ENCODE measurements around the gene MLEC. TPM values are rescaled to one million over a fixed set of nuclear protein-coding genes. Genes with fewer than 3 reads are reported as not detected.

Gene MLEC
- total RNA-seq, 1 donor from 2014 or later, result 144 TPM

DNA sequence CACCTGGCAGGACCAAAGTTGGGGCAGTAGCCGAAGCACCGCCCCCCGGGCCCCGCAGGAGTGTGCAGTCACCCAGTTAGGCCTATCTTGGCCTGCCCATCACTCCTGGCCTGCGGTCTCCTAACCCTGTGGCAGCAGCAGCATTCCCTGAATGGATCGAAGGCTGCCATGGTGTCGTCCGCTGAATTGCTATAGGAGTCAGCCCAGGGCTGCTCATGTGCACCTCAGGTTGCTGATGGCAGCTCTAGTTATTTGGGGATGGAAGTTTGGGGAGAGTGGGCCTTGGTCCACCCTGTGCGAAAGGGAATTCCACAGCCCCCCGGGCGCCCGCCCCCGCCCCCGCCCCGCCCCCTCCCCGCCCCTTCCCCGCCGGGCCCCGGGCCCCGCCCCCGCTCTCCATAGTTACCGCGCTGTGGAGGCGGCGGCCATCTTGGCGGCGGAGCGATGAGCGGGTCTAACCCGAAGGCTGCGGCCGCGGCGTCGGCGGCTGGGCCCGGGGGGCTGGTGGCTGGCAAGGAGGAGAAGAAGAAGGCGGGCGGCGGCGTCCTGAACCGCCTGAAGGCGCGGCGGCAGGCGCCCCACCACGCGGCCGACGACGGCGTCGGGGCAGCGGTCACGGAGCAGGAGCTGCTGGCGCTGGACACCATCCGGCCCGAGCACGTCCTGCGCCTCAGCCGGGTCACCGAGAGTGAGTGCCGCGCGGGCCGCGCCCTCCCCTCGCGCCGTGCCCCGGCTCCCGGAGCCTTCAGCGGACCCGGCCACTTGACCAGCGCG lies 23.3 kb downstream of the MLEC start, which contains the start of gene UNC119B:
Gene UNC119B (plus strand): TSS at position 428 of the 774 bp plus-strand sequence. CDS start 17 bp downstream, at position 445.
- H3K36me3 Mint-ChIP-seq (ENCODE audit: low read depth), result peaks cover 3% of the 10 kb centered on the region
- peak within 1 kb of the TSS; percentile 76 for H3K4me3 Mint-ChIP-seq (ENCODE audit: unreplicated experiment)
- TF ChIP-seq, protein P1, sequence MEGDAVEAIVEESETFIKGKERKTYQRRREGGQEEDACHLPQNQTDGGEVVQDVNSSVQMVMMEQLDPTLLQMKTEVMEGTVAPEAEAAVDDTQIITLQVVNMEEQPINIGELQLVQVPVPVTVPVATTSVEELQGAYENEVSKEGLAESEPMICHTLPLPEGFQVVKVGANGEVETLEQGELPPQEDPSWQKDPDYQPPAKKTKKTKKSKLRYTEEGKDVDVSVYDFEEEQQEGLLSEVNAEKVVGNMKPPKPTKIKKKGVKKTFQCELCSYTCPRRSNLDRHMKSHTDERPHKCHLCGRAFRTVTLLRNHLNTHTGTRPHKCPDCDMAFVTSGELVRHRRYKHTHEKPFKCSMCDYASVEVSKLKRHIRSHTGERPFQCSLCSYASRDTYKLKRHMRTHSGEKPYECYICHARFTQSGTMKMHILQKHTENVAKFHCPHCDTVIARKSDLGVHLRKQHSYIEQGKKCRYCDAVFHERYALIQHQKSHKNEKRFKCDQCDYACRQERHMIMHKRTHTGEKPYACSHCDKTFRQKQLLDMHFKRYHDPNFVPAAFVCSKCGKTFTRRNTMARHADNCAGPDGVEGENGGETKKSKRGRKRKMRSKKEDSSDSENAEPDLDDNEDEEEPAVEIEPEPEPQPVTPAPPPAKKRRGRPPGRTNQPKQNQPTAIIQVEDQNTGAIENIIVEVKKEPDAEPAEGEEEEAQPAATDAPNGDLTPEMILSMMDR (IDR thresholded peaks at IDR 0.05), result peak; percentile 27
- peaks cover 26% of the 10 kb centered on the region for H3K4me1 Mint-ChIP-seq (ENCODE audit: low read depth)
- H3K9me3 Mint-ChIP-seq (ENCODE audit: low read depth), result no peaks in the 10 kb centered on the region
- H3K27ac Mint-ChIP-seq (ENCODE audit: unreplicated experiment), result peak within 1 kb of the TSS; percentile 81
- no peaks in the 10 kb centered on the region for H3K27me3 Mint-ChIP-seq (ENCODE audit: low read depth)
- no peak for DNase-seq (ENCODE audit: low spot score)

DNA sequence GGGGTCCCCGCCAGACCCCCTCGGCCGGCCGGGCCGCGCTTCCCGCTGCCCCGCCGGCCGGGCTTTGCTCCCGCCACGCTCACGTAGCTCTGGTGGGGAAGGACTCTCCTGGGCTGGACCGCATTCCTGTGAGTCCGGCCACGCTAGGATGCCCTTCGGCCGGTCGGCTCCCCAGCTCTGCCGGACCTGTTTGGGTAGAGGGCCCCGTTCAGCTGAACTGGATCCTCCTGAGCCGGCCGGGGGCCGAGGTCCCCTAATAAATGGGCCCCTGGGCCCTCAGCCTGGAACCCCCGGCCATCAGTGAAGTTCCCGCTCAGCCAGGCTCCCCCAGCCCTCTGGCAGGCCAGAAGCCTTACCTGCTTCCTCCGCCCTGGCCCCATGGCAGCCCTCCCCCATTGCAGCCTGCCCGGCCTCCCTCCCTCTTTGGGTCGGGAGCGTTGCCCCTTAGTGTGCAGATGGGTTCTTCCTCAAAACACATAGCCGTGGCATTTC lies 23.9 kb downstream of the MLEC start:
- TF ChIP-seq, protein P1 (IDR thresholded peaks at IDR 0.05), result no peak
- no peaks in the 10 kb centered on the region for H3K27me3 Mint-ChIP-seq (ENCODE audit: low read depth)
- no peak for DNase-seq (ENCODE audit: low spot score)
- H3K36me3 Mint-ChIP-seq (ENCODE audit: low read depth), result peaks cover 3% of the 10 kb centered on the region
- H3K27ac Mint-ChIP-seq (ENCODE audit: unreplicated experiment), result peak overlapping the region; percentile 81
- no peaks in the 10 kb centered on the region for H3K9me3 Mint-ChIP-seq (ENCODE audit: low read depth)
- H3K4me1 Mint-ChIP-seq (ENCODE audit: low read depth), result peaks cover 26% of the 10 kb centered on the region
- peak overlapping the region; percentile 76 for H3K4me3 Mint-ChIP-seq (ENCODE audit: unreplicated experiment)

DNA sequence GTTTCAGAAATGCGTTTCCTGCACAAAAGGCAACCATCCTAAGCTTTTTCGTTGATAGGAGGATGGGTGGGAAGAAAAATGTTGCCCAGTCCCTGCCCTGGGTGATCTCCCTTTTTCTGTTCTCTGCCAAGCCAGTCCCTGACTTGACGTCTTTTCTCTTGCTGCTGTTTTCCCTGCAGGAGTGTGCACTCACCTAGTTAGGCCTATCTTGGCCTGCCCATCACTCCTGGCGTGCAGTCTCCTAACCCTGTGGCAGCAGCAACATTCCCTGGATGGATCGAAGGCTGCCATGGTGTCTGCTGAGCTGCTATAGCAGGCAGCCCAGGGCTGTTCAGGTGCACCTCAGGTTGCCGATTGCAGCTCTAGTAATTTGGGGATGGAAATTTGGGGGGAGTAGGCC lies 24.5 kb downstream of the MLEC start:
- TF ChIP-seq, protein P1 (IDR thresholded peaks at IDR 0.05), result no peak
- Mint-ChIP-seq H3K27ac (ENCODE audit: unreplicated experiment) (peak overlapping the region; percentile 81), H3K36me3 (ENCODE audit: low read depth) (peaks cover 5% of the 10 kb centered on the region), H3K27me3 (ENCODE audit: low read depth) (no peaks in the 10 kb centered on the region), H3K9me3 (ENCODE audit: low read depth) (no peaks in the 10 kb centered on the region), H3K4me1 (ENCODE audit: low read depth) (peaks cover 26% of the 10 kb centered on the region), H3K4me3 (ENCODE audit: unreplicated experiment) (peak overlapping the region; percentile 76)
- no peak for DNase-seq (ENCODE audit: low spot score)

DNA sequence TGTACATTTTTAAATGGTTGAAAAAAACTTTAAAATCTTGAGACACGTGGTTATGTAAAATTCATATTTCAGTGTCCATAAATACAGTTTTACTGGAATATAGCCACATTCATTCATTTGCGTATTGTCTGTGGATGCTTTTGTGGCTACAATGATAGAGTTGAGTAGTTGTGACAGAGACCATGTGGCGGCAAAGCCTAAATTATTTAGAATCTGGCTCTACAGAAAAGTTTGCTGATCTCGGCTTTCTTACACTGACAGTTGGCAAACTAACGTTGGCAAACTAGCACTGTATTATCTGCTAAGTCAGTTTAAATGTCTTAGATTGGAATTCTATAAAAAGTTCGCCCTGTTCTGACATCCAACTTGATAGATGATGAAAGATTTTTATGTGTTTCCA lies 25.7 kb downstream of the MLEC start:
- DNase-seq (ENCODE audit: low spot score), result no peak
- TF ChIP-seq, protein P1 (IDR thresholded peaks at IDR 0.05), result no peak
- Mint-ChIP-seq H3K27ac (ENCODE audit: unreplicated experiment) (no peak overlapping the region), H3K9me3 (ENCODE audit: low read depth) (no peaks in the 10 kb centered on the region), H3K27me3 (ENCODE audit: low read depth) (no peaks in the 10 kb centered on the region), H3K4me3 (ENCODE audit: unreplicated experiment) (no peak overlapping the region), H3K4me1 (ENCODE audit: low read depth) (peaks cover 26% of the 10 kb centered on the region), H3K36me3 (ENCODE audit: low read depth) (peaks cover 11% of the 10 kb centered on the region)

DNA sequence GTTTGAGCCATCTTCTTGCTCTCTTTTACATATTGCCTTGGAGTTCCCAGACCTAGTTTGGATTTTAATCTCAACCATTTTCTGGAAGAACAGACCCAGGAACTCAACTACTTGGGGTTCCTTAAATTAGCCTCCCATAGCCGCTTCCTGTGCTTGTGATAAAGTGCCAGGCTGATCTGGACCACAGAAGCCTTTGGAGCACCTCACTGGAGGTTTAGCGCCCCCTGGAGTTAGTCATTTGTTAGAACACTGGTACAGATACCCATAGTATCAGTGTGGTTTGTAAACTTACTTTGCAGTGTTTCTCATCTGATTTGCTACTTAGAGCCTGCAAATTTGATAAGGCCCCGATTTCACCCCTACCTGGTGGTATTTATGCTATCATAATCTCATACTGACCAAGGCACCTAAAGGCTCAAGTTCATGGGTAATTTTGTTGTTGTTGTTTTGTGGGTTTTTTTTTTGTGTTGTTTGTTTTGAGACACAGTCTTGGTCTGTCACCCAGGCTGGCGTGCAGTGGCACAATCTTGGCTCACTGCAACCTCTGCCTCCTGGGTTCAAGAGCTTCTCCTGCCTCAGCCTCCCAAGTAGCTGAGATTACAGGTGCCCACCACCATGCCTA lies 27.0 kb downstream of the MLEC start:
- no peak for DNase-seq (ENCODE audit: low spot score)
- Mint-ChIP-seq H3K27me3 (ENCODE audit: low read depth) (no peaks in the 10 kb centered on the region), H3K36me3 (ENCODE audit: low read depth) (peaks cover 21% of the 10 kb centered on the region), H3K27ac (ENCODE audit: unreplicated experiment) (no peak overlapping the region), H3K4me1 (ENCODE audit: low read depth) (peaks cover 26% of the 10 kb centered on the region), H3K4me3 (ENCODE audit: unreplicated experiment) (no peak overlapping the region), H3K9me3 (ENCODE audit: low read depth) (no peaks in the 10 kb centered on the region)
- TF ChIP-seq, protein P1 (IDR thresholded peaks at IDR 0.05), result peak; percentile 92

Data from chondrocyte (in vitro differentiated cells).